ENCODE measurements around the gene TLDC2.
A peak's percentile ranks its signal among the peaks of the same experiment; 100 is the strongest.
"Not testable (repeated sequence)": the region's sequence is repeated elsewhere in the genome, so short reads cannot be mapped to it uniquely, and the experiment has no call there.

Gene TLDC2

DNA sequence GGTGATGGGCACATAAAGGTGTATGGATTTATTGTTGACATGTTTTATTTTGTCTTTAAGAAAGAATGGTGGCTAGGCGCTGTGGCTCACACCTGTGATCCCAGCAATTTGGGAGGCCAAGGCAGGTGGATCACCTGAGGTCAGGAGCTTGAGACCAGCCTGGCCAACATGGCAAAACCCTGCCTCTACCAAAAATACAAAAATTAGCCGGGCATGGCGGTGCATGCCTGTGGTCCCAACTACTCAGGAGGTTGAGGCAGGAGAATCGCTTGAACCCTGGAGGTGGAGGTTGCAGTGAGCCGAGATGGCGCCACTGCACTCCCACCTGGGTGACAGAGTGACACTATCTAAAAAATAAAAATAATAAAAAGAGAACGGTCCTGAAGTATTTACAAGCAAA, 30.1 kb downstream of the TLDC2 start:
- DNase-seq (ENCODE audit: low spot score) = not testable (repeated sequence)

DNA sequence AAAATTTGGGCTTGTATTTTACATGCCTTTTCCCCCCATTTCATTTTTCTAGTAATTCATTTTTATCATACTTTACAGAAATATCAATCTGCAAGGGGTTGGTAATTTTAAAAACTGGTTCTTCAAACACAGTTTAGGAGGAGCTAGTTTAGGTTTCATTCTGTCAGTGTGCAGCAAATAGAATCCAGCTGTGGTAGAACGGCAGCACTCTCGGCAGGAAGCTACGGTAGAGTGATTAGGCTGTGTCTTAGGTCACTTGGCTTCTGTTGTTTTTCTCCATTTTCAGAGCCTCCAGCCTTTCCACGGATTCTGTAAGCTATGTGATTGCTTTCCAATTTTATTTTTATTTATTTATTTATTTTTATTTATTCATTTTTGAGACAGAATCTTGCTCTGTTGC, 32.7 kb downstream of the TLDC2 start:
- DNase-seq (ENCODE audit: low spot score) = no peak

- no peak for DNase-seq (ENCODE audit: low spot score)
Observed at GRCh38 chr20:36916199-36916598, 40.3 kb downstream of the TLDC2 start.

DNA sequence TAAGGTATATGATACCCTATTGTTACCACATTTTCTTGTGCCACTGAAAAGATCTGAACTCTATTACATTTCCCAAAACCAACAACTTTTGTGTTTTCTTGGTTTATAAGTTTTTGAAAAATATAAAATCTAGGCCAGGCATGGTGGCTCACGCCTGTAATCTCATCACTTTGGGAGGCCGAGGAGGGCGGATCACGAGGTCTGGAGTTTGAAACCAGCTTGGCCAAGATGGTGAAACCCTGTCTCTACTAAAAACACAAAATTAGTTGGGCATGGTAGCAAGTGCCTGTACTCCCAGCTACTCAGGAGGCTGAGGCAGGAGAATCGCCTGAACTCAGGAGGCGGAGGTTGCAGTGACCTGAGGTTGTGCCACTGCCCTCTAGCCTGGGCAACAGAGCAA, 41.3 kb downstream of the TLDC2 start:
- no peak for DNase-seq (ENCODE audit: low spot score)

DNA sequence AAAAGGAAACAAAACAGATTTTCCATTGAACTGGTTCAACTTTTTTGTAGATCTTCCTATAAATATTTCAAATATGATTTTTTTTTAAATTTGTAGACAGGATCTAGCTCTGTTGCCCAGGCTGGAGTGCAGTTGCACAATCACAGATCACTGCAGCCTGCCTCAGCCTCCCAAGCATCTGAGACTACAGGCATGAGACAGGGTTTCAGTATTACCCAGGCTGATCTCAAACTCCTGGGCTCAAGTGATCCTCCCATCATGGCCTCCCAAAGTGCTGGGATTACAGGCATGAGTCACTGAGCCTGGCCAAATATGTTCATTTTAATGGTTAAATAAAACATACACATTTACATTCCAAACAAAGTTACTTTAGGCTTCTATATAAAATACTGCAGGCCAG, 42.0 kb downstream of the TLDC2 start:
- no peak for DNase-seq (ENCODE audit: low spot score)

DNA sequence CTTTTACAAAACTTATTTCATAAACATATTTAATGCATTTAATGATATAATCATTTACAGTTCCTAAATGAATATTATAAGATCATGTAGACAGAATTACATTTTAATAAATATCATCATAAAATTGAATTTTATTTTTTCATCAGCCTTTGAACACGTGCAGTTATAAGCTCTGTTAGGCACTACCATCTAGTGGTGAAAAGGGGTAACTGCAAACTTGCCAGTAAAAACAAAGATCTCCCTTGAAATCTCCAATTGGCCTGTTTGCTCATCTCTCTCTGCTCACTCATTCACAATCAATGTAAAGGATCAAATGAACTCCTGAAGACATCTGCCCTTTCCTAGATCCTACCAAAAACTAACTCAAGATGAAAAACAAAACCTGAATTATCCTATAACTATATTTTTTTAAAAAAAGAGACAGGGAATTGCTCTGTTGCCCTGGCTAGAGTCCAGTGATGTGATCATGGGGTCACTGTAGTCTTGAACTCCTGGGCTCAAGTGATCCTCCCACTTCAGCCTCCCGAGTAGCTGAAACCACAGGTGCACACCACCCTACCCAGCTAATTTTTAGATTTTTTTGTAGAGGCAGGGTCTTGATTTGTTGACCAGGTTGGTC, 43.9 kb downstream of the TLDC2 start:
- DNase-seq (ENCODE audit: low spot score) = peak; percentile 67

GRCh38 chr20:36920334-36920730, 44.4 kb downstream of the TLDC2 start:
- no peak for DNase-seq (ENCODE audit: low spot score)

GRCh38 chr20:36924167-36925045, 48.5 kb downstream of the TLDC2 start:
- DNase-seq (ENCODE audit: low spot score) = no peak

- no peak for DNase-seq (ENCODE audit: low spot score)
Observed at GRCh38 chr20:36925234-36925633, 49.3 kb downstream of the TLDC2 start.

- DNase-seq (ENCODE audit: low spot score) = no peak
Observed at GRCh38 chr20:36926653-36927200, 50.8 kb downstream of the TLDC2 start.

DNA sequence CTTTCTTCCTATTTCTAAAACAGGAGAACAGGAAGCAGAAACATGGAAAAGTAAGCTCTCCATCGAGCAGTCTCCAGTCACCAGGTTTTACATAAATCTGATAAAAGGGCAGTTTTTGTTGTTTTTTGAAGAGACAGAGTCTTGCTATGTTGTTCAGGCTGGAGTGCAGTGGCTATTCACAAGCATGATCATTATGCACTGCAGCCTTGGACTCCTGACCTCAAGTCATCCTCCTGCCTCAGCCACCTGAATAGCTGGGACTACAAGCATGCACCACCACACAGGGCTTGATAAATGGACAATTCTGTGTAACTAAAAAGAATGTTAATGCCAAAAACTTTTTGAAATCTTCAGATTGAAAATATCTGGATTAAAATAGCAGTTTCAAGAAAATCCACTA, 51.8 kb downstream of the TLDC2 start:
- DNase-seq (ENCODE audit: low spot score) = no peak

DNA sequence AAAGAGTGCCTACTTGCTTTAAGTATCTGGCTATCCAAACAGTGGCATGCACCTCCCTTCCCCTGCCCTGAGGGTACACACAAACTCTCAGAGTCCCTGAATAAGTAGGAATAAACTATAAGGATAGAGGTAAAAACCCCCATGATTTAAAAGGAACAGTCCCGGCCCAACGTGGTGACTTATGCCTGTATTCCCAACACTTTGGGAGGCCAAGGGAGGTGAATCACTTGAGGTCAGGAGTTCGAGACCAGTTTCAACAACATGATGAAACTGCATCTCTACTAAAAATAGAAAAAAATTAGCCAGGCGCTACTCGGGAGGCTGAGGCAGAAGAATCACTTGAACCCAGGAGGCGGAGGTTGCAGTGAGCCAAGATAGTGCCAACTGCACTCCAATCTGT, 53.4 kb downstream of the TLDC2 start:
- DNase-seq (ENCODE audit: low spot score) = no peak

GRCh38 chr20:36929691-36930090, 53.8 kb downstream of the TLDC2 start:
- no peak for DNase-seq (ENCODE audit: low spot score)

GRCh38 chr20:36932067-36932466, 56.1 kb downstream of the TLDC2 start:
- DNase-seq (ENCODE audit: low spot score) = not testable (repeated sequence)

GRCh38 chr20:36932476-36933426, 56.8 kb downstream of the TLDC2 start:
- DNase-seq (ENCODE audit: low spot score) = no peak

- not testable (repeated sequence) for DNase-seq (ENCODE audit: low spot score)
Observed at GRCh38 chr20:36933571-36933970, 57.6 kb downstream of the TLDC2 start.

GRCh38 chr20:36936341-36936740, 60.4 kb downstream of the TLDC2 start:
- no peak for DNase-seq (ENCODE audit: low spot score)

DNA sequence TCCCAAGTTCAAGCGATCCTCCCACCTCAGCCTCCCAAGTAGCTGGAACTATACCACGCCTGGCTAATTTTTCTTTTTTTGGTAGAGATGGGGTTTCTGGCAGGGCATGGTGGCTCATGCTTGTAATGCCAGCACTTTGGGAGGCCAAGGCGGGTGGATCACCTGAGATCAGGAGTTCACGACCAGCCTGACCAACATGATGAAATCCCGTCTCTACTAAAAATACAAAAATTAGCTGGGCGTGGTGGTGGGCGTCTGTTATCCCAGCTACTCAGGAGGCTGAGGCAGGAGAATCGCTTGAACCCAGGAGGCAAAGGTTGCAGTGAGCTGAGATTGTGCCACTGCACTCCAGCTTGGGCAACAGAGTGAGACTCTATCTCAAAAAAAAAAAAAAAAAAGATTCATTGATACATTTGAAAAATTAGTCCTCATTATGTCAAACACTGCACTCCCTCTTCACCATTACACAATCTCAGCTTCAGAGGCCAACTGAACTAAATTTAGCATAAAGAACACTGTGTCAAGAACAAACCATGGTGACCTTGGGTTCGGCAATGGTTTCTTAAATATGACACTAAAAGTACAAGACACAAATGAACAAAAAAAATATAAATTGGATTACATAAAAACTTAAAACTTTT, 60.9 kb downstream of the TLDC2 start:
- DNase-seq (ENCODE audit: low spot score) = not testable (repeated sequence)

DNA sequence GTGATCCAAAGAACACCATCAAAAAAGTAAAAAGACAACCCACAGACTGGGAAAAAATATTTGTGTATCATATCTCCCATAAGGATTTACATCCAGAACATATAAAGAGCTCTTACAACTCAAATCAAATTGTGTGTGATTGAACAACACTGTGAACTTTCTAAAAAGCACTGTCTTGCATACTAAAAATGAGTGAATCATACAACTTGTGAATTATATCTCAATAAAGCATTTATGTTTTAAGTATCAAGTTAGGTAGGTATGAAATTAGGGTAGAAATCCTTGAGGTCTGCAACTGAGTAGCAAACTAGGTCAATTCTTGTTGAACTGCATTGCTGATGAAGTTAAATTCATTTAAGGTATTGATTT, 61.4 kb downstream of the TLDC2 start:
- no peak for DNase-seq (ENCODE audit: low spot score)

DNA sequence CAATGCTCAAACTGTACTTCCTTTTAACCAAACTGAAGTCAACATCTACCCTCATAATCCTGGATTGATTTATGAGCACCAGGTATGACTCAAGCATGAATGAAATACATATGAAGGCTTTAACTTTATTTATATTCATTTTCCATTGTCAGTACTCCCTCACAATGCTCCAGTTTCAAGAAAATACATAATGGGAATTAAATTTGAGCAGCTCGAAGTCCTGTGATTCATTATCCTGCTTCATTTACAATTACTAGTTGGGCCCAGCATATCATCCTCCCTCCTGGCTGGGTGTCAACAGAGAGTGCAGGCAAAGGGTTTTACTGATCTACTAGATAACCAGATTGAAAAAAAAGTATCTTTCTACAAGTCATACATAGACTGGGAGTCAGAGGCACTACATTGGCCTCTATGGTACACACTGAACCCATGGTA, 65.5 kb downstream of the TLDC2 start:
- no peak for DNase-seq (ENCODE audit: low spot score)

All from SW480 (cell line).